ENCODE results near the gene LRRC25.
A peak's percentile ranks its signal among the peaks of the same experiment; 100 is the strongest.

- TF ChIP-seq BHLHE40 (IDR thresholded peaks at IDR 0.05; ENCODE audit: borderline replicate concordance) (no peak), HDGF (IDR thresholded peaks at IDR 0.05; ENCODE audit: borderline replicate concordance) (no peak), ELF4 (IDR thresholded peaks at IDR 0.05) (no peak), SP1 (IDR thresholded peaks at IDR 0.05) (no peak), NFRKB (IDR thresholded peaks at IDR 0.05) (no peak), FOXM1 (IDR thresholded peaks at IDR 0.05; ENCODE audit: borderline replicate concordance) (no peak), FOXA1 (IDR thresholded peaks at IDR 0.05) (no peak), L3MBTL2 (conservative IDR thresholded peaks at IDR 0.05) (no peak), PKNOX1 (IDR thresholded peaks at IDR 0.05) (peak; percentile 64), ZNF384 (IDR thresholded peaks at IDR 0.05) (no peak), FOXK2 (IDR thresholded peaks at IDR 0.05) (no peak)
Measured at GRCh38 chr19:18439025-18439909, 41.8 kb upstream of the LRRC25 start.
